Hepatocyte (in vitro differentiated cells): ENCODE measurements around the gene TSPEAR. TPM values are rescaled to one million over a fixed set of nuclear protein-coding genes. Genes with fewer than 3 reads are reported as not detected.

Source experiments
- DNase-seq: peaks from one replicate; pipeline ENCODE4 v3.0.0-alpha.2; 2016; ENCODE audit warnings: low spot score
- H2AFZ ChIP-seq: fragments of 200-600 bp; sonication (generic); 2 replicates; pipeline ENCODE4 v1.6.0; 2016; ENCODE audit warnings: antibody characterized with exemption, mild to moderate bottlenecking
- H3K27ac ChIP-seq: fragments of 200-600 bp; sonication (generic); 2 replicates; pipeline ENCODE4 v1.5.1; 2016; ENCODE audit warnings: mild to moderate bottlenecking
- H3K27me3 ChIP-seq: fragments of 200-600 bp; sonication (generic); 2 replicates; pipeline ENCODE4 v1.6.1; 2016
- H3K36me3 ChIP-seq: fragments of 200-600 bp; sonication (generic); replicated peaks from 2 replicates; pipeline ENCODE4 v1.5.1; 2016; ENCODE audit warnings: low read depth; ENCODE audit not compliant: insufficient read depth
- H3K4me1 ChIP-seq: fragments of 200-600 bp; sonication (generic); 2 replicates; pipeline ENCODE4 v1.5.1; 2016; ENCODE audit warnings: mild to moderate bottlenecking, moderate library complexity; ENCODE audit not compliant: insufficient read depth
- H3K4me2 ChIP-seq: fragments of 200-600 bp; sonication (generic); 2 replicates; pipeline ENCODE4 v1.6.0; 2016
- H3K4me3 ChIP-seq: fragments of 200-600 bp; sonication (generic); 2 replicates; pipeline ENCODE4 v1.5.1; 2016; ENCODE audit warnings: mild to moderate bottlenecking
- H3K79me2 ChIP-seq: fragments of 200-600 bp; sonication (generic); 2 replicates; pipeline ENCODE4 v1.6.0; 2017; ENCODE audit warnings: mild to moderate bottlenecking
- H3K9me2 ChIP-seq: fragments of 200-600 bp; sonication (generic); replicated peaks from 2 replicates; pipeline ENCODE4 v1.6.0; 2017; ENCODE audit warnings: mild to moderate bottlenecking; ENCODE audit not compliant: insufficient read depth
- H3K9me3 ChIP-seq: fragments of 200-600 bp; sonication (generic); 2 replicates; pipeline ENCODE4 v1.5.1; 2016; ENCODE audit warnings: low read depth, mild to moderate bottlenecking
- H4K20me1 ChIP-seq: fragments of 200-600 bp; sonication (generic); 2 replicates; pipeline ENCODE4 v1.6.0; 2016; ENCODE audit warnings: mild to moderate bottlenecking; ENCODE audit not compliant: insufficient read depth, poor library complexity, severe bottlenecking
- CTCF ChIP-seq: fragments of 200-600 bp; sonication (generic); IDR thresholded peaks from 2 replicates; pipeline ENCODE4 v1.5.1; 2016; ENCODE audit warnings: antibody characterized with exemption, mild to moderate bottlenecking; ENCODE audit not compliant: poor library complexity
- EZH2 ChIP-seq: fragments of 200-600 bp; sonication (generic); IDR thresholded peaks from 2 replicates; pipeline ENCODE4 v1.6.1; 2016; ENCODE audit warnings: antibody characterized with exemption, mild to moderate bottlenecking, borderline replicate concordance
- EZH2phosphoT487 ChIP-seq: fragments of 200-600 bp; sonication (generic); IDR thresholded peaks from one replicate; pipeline ENCODE4 v1.6.1; 2018; ENCODE audit warnings: antibody characterized with exemption, mild to moderate bottlenecking, low read depth, moderate library complexity; ENCODE audit not compliant: unreplicated experiment, severe bottlenecking
- WGBS: methylation state at CpG from one replicate; pipeline ENCODE4 v1.1.6; 2016; ENCODE audit warnings: low lambda C conversion rate; ENCODE audit errors: missing lambda C conversion rate; 5-methylcytosine and 5-hydroxymethylcytosine counted together
- polyA plus RNA-seq: library from polyadenylated mRNA; unstranded; fragments of >200 nt; fragmentation: Nextera tagmentation; extraction: Ambion mirVana; gene quantifications from 2 replicates; pipeline ENCODE4 v1.2.1, GENCODE V29; 2016
- total RNA-seq: library from RNA; depleted of rRNA; stranded (reverse); fragments of >200 nt; gene quantifications from 2 replicates; pipeline ENCODE4 v1.2.3, GENCODE V29; 2014

Gene TSPEAR
- total and polyA plus RNA-seq, 2 experiments from 2014 or later: 0.35 TPM; not detected in 1

GRCh38 chr21:44490816-44491215 is 220.6 kb downstream of the TSPEAR start:
- Histone ChIP-seq H3K9me3 (no peaks in the 10 kb centered on the region), H3K27ac (no peak overlapping the region), H3K27me3 (no peaks in the 10 kb centered on the region), H3K4me1 (peaks cover 6% of the 10 kb centered on the region), H3K36me3 (no peaks in the 10 kb centered on the region), H4K20me1 (no peaks in the 10 kb centered on the region), H2AFZ (no peak overlapping the region), H3K4me3 (no peak overlapping the region), H3K79me2 (peaks cover 10% of the 10 kb centered on the region), H3K4me2 (no peak overlapping the region), H3K9me2 (no peaks in the 10 kb centered on the region)
- 92% methylated on average over 9 of the region's 9 CpGs for WGBS
- TF ChIP-seq EZH2phosphoT487 (no peak), CTCF (no peak), EZH2 (no peak)
- DNase-seq: no peak

GRCh38 chr21:44490405-44490804 is 221.0 kb downstream of the TSPEAR start:
- Histone ChIP-seq H3K27ac (peak overlapping the region; percentile 29), H3K9me3 (no peaks in the 10 kb centered on the region), H4K20me1 (no peaks in the 10 kb centered on the region), H3K4me2 (no peak overlapping the region), H3K4me1 (peaks cover 6% of the 10 kb centered on the region), H3K4me3 (no peak overlapping the region), H3K79me2 (peaks cover 10% of the 10 kb centered on the region), H3K9me2 (no peaks in the 10 kb centered on the region), H3K36me3 (no peaks in the 10 kb centered on the region), H3K27me3 (no peaks in the 10 kb centered on the region), H2AFZ (no peak overlapping the region)
- no peak for DNase-seq
- TF ChIP-seq CTCF: no peak
- TF ChIP-seq EZH2: no peak
- no peak for TF ChIP-seq EZH2phosphoT487
- WGBS: 98% methylated on average over 17 of the region's 19 CpGs

DNA sequence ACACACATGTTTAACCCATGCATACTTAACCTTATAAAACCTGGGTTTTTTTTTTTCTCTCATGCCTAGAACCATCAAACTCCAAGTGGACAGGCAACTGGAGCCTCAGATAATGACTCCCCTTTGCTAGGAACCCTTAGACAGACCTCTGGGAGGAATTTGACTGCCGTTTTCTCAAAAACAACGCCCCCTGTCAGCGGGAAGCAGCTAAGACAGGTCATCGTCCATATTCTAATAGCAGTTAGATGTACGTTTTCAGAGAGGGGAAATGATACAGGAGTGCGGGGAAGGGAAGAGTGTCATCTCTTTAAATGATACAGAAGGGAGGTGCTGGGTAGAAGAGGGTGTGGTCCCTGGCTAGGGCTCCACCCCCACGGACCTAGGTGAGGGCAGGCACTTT is 221.4 kb downstream of the TSPEAR start:
- DNase-seq: no peak
- WGBS: 45% methylated on average over 7 of the region's 7 CpGs
- Histone ChIP-seq H3K4me2 (peak overlapping the region; percentile 16), H3K27me3 (no peaks in the 10 kb centered on the region), H3K79me2 (peaks cover 10% of the 10 kb centered on the region), H4K20me1 (no peaks in the 10 kb centered on the region), H2AFZ (no peak overlapping the region), H3K4me3 (no peak overlapping the region), H3K27ac (peak overlapping the region; percentile 29), H3K36me3 (no peaks in the 10 kb centered on the region), H3K9me2 (no peaks in the 10 kb centered on the region), H3K4me1 (peaks cover 6% of the 10 kb centered on the region), H3K9me3 (no peaks in the 10 kb centered on the region)
- TF ChIP-seq EZH2phosphoT487: no peak
- TF ChIP-seq CTCF: peak; percentile 18

GRCh38 chr21:44487831-44488230 is 223.5 kb downstream of the TSPEAR start:
- TF ChIP-seq EZH2 (no peak), CTCF (peak; percentile 46)
- Histone ChIP-seq H3K4me3 (no peak overlapping the region), H2AFZ (no peak overlapping the region), H3K4me2 (no peak overlapping the region), H3K27me3 (no peaks in the 10 kb centered on the region), H4K20me1 (no peaks in the 10 kb centered on the region), H3K9me2 (no peaks in the 10 kb centered on the region), H3K27ac (no peak overlapping the region), H3K4me1 (peaks cover 6% of the 10 kb centered on the region), H3K36me3 (no peaks in the 10 kb centered on the region), H3K9me3 (no peaks in the 10 kb centered on the region), H3K79me2 (peaks cover 10% of the 10 kb centered on the region)
- peak; percentile 42 for DNase-seq
- WGBS: 34% methylated on average over 4 of the region's 4 CpGs
